Epidermal melanocyte (primary cell): ENCODE measurements around the gene RNLS.

ENCODE experiments used
- DNase-seq: peaks from one replicate; pipeline ENCODE4 v3.0.0; 2011; ENCODE audit warnings: low spot score; ENCODE audit not compliant: insufficient read length

RNLS gene

GRCh38 chr10:88261152-88261551 lies 322.0 kb downstream of the RNLS start:
- no peak for DNase-seq

DNA sequence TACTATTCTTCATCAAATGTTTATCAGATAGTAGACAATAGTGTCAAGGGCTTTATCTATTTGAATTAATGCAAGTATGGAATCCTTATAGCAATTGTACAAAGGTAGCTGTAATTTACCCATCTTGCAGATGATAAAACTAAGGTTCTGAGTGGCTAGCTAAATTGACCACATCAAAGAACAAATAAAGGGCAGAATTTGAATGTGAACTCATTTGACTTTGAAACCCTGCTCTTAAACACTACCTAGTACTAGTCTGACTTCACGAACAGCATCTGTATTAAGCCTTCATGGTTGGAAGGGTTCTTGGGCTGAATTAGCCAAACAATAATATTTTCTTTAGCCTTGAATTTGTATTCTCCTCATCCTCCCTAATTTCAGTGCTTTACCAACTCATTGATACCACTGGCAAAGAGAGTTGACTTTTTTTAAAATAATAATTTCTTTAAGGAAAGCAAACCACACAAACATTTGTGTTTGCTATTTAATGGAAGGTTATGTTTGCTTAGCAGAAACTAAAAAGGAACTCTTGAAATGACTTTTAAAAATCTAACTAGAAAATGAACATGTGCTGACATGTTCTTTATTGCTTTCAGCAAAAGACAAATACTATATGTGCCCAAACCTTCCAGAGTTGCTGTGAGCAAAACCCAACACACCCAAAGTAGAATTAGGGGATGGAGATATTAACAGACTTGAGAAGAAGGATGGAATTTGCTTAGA lies 322.6 kb downstream of the RNLS start:
- no peak for DNase-seq

- DNase-seq: no peak
These were observed 323.7 kb downstream of the RNLS start for GRCh38 chr10:88259381-88259780.

- no peak for DNase-seq
These were observed 326.2 kb downstream of the RNLS start for GRCh38 chr10:88256886-88257285.

- DNase-seq: no peak
These were observed 327.0 kb downstream of the RNLS start for GRCh38 chr10:88256013-88256680.

GRCh38 chr10:88254091-88254490 lies 329.0 kb downstream of the RNLS start:
- DNase-seq: no peak

GRCh38 chr10:88253622-88254021 lies 329.5 kb downstream of the RNLS start:
- DNase-seq: no peak

DNA sequence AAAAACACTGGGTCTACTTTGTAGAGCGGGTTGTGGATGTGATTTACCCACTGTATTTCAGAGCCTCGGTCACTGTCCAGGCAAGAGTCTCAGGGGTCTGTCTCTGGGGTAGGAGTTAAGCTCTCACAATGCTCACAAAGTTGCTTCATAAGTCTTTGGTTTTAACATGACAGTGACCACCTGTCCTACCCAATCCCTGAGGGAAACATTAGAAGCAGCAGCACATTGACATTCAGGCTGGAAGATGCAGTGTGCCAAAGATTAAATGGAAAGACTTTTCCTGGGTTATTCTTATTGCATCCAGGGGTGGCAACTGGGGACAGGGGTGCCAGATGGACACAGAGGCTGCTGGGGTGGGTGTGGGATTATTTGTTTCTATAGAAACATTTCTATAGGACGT lies 330.0 kb downstream of the RNLS start:
- DNase-seq: no peak

DNA sequence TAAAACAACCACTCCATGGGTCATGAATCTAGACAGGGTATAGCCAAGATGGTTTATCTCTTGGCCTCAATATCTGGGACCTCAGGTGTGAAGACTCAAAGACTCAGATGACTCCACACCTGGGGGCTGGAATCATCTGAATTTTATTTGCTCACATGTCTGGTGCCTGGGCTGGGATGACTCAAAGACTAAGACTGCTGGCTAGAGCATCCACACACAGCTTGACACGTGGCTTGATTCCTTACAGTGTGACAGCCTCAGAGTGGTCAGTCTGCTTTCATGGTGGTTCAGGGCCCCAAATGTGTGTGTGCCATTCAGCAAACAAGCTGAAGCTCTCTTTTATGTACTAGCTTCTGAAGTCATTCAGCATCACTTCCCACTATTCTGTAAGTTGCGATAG lies 333.7 kb downstream of the RNLS start:
- DNase-seq: no peak

DNA sequence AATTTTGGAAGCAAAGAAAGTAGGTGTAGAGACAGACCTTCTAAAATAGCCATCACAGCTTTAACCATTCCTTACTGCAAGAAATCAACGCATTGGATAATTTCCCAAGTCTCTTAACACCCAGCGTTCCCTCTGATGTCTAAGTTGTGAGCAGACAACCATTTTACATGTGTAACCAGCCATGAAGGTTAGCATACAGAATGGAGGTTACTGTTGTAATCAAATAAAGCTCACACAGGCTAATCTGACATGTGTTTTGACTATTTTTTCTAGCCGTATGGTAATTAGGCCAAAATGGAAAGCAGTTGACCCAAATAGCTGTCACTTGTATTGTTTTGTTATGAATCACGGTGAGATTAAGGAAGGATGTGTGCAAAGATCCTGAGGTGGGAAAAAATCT lies 336.4 kb downstream of the RNLS start:
- DNase-seq: no peak

DNA sequence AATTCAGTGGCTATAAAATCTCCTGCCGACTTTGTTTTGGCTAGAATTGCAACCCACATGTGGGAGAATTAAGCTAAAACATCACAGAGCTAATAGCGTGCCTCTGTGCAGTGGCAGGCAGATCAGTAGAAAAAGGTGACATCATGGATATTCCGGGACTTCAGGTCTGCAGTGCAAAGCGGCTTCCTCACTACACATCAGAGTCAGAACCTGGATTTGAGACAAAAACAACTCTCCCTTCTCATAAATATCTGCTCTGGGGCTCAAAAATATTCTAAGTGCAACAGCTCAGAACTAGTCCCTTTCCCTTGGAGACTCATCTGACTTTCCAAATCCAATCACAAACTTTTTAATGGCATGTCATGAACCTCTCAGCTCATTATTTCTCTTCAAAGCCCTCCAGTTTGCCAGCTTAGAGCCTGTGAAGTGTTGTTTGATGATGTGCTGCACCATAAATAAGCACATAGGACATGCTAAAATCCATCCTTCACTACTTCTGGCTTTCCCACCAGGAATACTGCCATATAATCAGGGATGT lies 337.1 kb downstream of the RNLS start:
- DNase-seq: no peak

GRCh38 chr10:88244781-88245625 lies 338.1 kb downstream of the RNLS start:
- no peak for DNase-seq

GRCh38 chr10:88243836-88244730 lies 339.0 kb downstream of the RNLS start:
- no peak for DNase-seq

- DNase-seq: no peak
These were observed 339.8 kb downstream of the RNLS start for GRCh38 chr10:88243202-88243744.

DNA sequence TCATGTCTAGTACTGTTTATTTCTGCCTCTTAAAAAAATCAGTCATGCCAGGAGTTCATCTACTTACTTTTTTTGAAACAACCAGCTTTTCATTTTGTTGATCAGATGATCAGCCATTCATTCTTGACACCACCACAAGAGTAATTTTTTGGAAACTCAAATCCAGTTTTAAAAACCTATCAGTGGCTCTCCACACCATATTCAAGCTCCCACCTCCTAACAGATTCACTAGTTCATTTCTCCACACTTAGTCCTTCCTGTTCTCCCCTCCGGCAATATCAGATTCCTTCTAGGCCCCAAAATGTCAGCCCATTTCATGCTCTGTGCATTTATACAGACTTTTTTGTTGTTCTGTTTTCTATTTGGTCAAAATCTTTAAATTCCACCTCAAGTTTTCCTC lies 341.6 kb downstream of the RNLS start:
- no peak for DNase-seq

DNA sequence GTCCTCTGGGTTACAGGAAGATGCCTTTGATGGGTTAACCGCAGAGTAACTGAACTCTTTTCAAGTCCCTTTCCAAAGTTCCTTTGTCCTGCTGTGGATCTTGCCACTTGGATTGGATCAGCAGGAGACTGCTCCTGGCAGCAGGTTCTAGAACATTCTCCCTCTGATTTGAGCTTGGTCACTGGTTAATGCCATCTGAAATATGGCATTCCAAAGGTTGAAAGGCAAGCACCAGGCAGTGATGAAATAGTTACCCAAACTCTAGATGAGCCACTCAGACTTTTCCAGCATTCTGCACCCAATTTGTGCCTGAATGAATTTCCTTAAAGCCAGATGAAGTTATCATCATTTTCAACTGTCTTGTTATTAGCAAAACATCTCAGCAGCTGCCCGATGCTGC lies 343.9 kb downstream of the RNLS start:
- DNase-seq: no peak

DNA sequence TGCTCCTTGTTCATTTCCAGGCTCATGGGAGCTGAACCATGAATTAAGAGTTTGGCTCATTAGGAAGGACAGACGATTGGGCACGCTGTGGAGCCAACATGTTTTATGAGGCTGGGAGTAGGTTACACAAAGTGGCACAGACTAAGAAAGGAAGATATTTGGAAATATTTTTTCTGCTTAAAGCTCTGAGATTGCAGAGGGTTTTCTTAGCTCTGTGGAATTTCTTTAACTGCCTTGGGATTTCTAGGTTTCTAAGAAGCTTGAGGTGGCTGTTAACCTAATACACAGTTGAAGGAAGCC lies 344.6 kb downstream of the RNLS start:
- DNase-seq: no peak

DNA sequence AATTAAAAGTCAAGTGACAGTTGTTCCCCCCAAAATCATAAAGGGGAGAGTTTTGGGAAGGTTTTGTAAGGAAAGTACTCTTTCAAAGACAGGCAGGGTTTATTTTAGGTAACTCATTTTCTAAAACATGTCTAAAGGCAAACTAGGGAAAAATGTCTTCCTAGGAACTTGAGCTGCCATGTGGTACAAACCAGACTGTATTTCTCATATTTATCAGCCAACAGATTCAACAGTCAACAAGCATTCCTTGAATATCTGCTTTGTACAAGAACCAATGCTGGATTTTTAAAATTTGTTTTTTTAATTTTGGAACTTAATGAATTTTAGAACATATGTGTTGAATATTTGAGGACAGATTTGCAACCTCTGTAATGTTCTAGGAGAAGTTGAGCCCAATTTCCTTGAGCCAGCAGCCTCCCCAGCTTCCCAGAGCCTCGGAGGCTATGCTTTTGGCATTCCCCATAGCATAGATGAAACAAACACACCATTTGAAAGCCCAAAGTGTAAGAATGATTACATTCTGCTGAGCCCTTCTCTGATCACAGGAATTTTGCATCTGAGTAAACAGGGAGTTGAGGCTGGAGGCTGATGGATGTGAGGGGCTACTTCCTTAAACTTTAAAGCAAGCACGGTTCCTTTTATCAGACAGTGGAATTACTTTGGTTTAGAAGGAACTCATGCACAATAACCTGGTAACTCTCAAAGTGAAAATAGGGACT lies 345.1 kb downstream of the RNLS start:
- DNase-seq: no peak

GRCh38 chr10:88236121-88236743 lies 346.9 kb downstream of the RNLS start:
- DNase-seq: no peak

DNA sequence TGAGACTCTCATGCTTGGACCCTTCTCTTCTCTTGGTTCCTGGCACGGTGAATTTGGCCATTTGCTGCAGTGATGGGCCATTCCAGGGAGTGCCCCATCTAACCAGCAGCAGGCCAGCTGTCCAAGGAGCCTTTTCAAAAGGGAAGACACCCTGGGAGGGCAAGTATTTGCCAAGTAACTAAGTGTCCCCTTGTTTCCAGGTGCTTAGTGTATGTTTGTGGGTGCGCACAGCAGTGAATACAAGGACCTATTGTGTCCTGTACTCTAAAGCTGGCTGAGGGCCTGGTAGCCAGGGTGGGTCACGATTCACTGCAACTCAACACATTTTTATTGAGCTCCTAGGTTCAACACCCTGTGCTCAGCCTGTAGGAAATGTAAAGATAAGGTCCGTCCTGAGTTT lies 348.8 kb downstream of the RNLS start:
- DNase-seq: no peak
